BLaER1 (cell line): ENCODE results near the gene DCHS2.

Source experiments
- H3K27ac ChIP-seq: shearing (Covaris generic); formaldehyde crosslinking; 2 replicates; pipeline ENCODE4 v1.8.1; 2022
- H3K27me3 ChIP-seq: shearing (Covaris generic); formaldehyde crosslinking; 2 replicates; pipeline ENCODE4 v1.8.1; 2022
- H3K36me3 ChIP-seq: shearing (Covaris generic); formaldehyde crosslinking; 2 replicates; pipeline ENCODE4 v1.8.1; 2022
- H3K4me1 ChIP-seq: shearing (Covaris generic); formaldehyde crosslinking; 2 replicates; pipeline ENCODE4 v1.8.1; 2022
- H3K4me2 ChIP-seq: shearing (Covaris generic); formaldehyde crosslinking; 2 replicates; pipeline ENCODE4 v1.8.1; 2022
- H3K4me3 ChIP-seq: shearing (Covaris generic); formaldehyde crosslinking; 2 replicates; pipeline ENCODE4 v1.8.1; 2022
- H3K9ac ChIP-seq: shearing (Covaris generic); formaldehyde crosslinking; 2 replicates; pipeline ENCODE4 v1.8.1; 2022
- H3K9me3 ChIP-seq: shearing (Covaris generic); formaldehyde crosslinking; 2 replicates; pipeline ENCODE4 v1.8.1; 2022
- H4K20me1 ChIP-seq: shearing (Covaris generic); formaldehyde crosslinking; 2 replicates; pipeline ENCODE4 v1.8.1; 2022
- Cebpa-rat ChIP-seq: shearing (Covaris generic); IDR thresholded peaks from 2 replicates; pipeline ENCODE4 v1.8.1; 2022

Gene DCHS2

GRCh38 chr4:154490583-154491340 is 837 bp downstream of the DCHS2 start:
- Histone ChIP-seq H3K9me3 (peaks cover 17% of the 10 kb centered on the region), H3K36me3 (peaks cover 23% of the 10 kb centered on the region; the same call in 1 of the 2 replicates), H3K4me1 (peaks cover 61% of the 10 kb centered on the region), H3K9ac (peak overlapping the region; percentile 79), H3K27me3 (no peaks in the 10 kb centered on the region), H3K27ac (peak overlapping the region; percentile 71), H3K4me2 (peak overlapping the region; percentile 81), H4K20me1 (no peaks in the 10 kb centered on the region), H3K4me3 (peak overlapping the region; percentile 76)
- no peak for TF ChIP-seq Cebpa-rat

- H3K9me3 ChIP-seq, result peaks cover 17% of the 10 kb centered on the region
- H3K4me2 ChIP-seq, result peak overlapping the region; percentile 81
- H3K9ac ChIP-seq, result no peak overlapping the region
- peak overlapping the region; percentile 76 for H3K4me3 ChIP-seq
- H3K4me1 ChIP-seq, result peaks cover 67% of the 10 kb centered on the region
- H4K20me1 ChIP-seq, result no peaks in the 10 kb centered on the region
- H3K27me3 ChIP-seq, result no peaks in the 10 kb centered on the region
- TF ChIP-seq Cebpa-rat, result no peak
- no peak overlapping the region for H3K27ac ChIP-seq
- H3K36me3 ChIP-seq, result peaks cover 23% of the 10 kb centered on the region; the same call in 1 of the 2 replicates
Observed at GRCh38 chr4:154490234-154490582, 1.4 kb downstream of the DCHS2 start.

- Histone ChIP-seq H3K9ac (no peak overlapping the region), H3K27me3 (no peaks in the 10 kb centered on the region), H4K20me1 (no peaks in the 10 kb centered on the region), H3K36me3 (peaks cover 23% of the 10 kb centered on the region; the same call in 1 of the 2 replicates), H3K4me1 (peaks cover 72% of the 10 kb centered on the region), H3K9me3 (peaks cover 17% of the 10 kb centered on the region), H3K27ac (no peak overlapping the region), H3K4me3 (peak overlapping the region; percentile 76), H3K4me2 (peak overlapping the region; percentile 81)
- no peak for TF ChIP-seq Cebpa-rat
Observed at GRCh38 chr4:154489558-154490233, 1.9 kb downstream of the DCHS2 start.

GRCh38 chr4:154487145-154487544 is 4.5 kb downstream of the DCHS2 start:
- Histone ChIP-seq H3K36me3 (peaks cover 44% of the 10 kb centered on the region), H3K4me3 (peak overlapping the region; percentile 76; the same call in 1 of the 2 replicates), H3K4me2 (peak overlapping the region; percentile 81), H3K9ac (0 out of 2 replicates have a peak overlapping the region, but pooled peaks have one; percentile 23), H3K27me3 (no peaks in the 10 kb centered on the region), H3K4me1 (peaks cover 80% of the 10 kb centered on the region), H3K9me3 (peaks cover 17% of the 10 kb centered on the region), H4K20me1 (no peaks in the 10 kb centered on the region), H3K27ac (no peak overlapping the region)
- TF ChIP-seq Cebpa-rat, result no peak

GRCh38 chr4:154485127-154485773 is 6.3 kb downstream of the DCHS2 start:
- TF ChIP-seq Cebpa-rat, result no peak
- Histone ChIP-seq H4K20me1 (no peaks in the 10 kb centered on the region), H3K36me3 (peaks cover 57% of the 10 kb centered on the region), H3K9ac (no peak overlapping the region), H3K4me2 (peak overlapping the region; percentile 81), H3K4me1 (peaks cover 69% of the 10 kb centered on the region), H3K9me3 (peaks cover 11% of the 10 kb centered on the region), H3K4me3 (no peak overlapping the region), H3K27me3 (no peaks in the 10 kb centered on the region), H3K27ac (no peak overlapping the region)

- Histone ChIP-seq H4K20me1 (no peaks in the 10 kb centered on the region), H3K4me2 (no peak overlapping the region), H3K4me1 (peaks cover 10% of the 10 kb centered on the region; the same call in 1 of the 2 replicates), H3K4me3 (no peak overlapping the region), H3K27me3 (no peaks in the 10 kb centered on the region), H3K9ac (no peak overlapping the region), H3K9me3 (no peaks in the 10 kb centered on the region), H3K36me3 (peaks cover 59% of the 10 kb centered on the region), H3K27ac (no peak overlapping the region)
- no peak for TF ChIP-seq Cebpa-rat
Observed at GRCh38 chr4:154478547-154478946, 13.1 kb downstream of the DCHS2 start.

GRCh38 chr4:154478128-154478527 is 13.5 kb downstream of the DCHS2 start:
- peaks cover 9% of the 10 kb centered on the region for H3K4me1 ChIP-seq
- H3K27me3 ChIP-seq, result no peaks in the 10 kb centered on the region
- no peak overlapping the region for H3K4me3 ChIP-seq
- no peaks in the 10 kb centered on the region for H3K9me3 ChIP-seq
- no peak overlapping the region for H3K27ac ChIP-seq
- no peak overlapping the region for H3K9ac ChIP-seq
- peaks cover 59% of the 10 kb centered on the region for H3K36me3 ChIP-seq
- H4K20me1 ChIP-seq, result no peaks in the 10 kb centered on the region
- TF ChIP-seq Cebpa-rat, result no peak
- H3K4me2 ChIP-seq, result no peak overlapping the region

- no peaks in the 10 kb centered on the region for H3K27me3 ChIP-seq
- H4K20me1 ChIP-seq, result no peaks in the 10 kb centered on the region
- no peak overlapping the region for H3K4me3 ChIP-seq
- peaks cover 45% of the 10 kb centered on the region for H3K36me3 ChIP-seq
- H3K4me2 ChIP-seq, result no peak overlapping the region
- H3K9ac ChIP-seq, result no peak overlapping the region
- H3K27ac ChIP-seq, result no peak overlapping the region
- TF ChIP-seq Cebpa-rat, result no peak
- H3K4me1 ChIP-seq, result peaks cover 28% of the 10 kb centered on the region
- no peaks in the 10 kb centered on the region for H3K9me3 ChIP-seq
Observed at GRCh38 chr4:154476232-154476631, 15.4 kb downstream of the DCHS2 start.

- H3K9me3 ChIP-seq, result no peaks in the 10 kb centered on the region
- H3K4me2 ChIP-seq, result no peak overlapping the region
- H3K4me1 ChIP-seq, result peaks cover 29% of the 10 kb centered on the region
- TF ChIP-seq Cebpa-rat, result no peak
- H3K36me3 ChIP-seq, result peaks cover 42% of the 10 kb centered on the region
- no peaks in the 10 kb centered on the region for H3K27me3 ChIP-seq
- H3K4me3 ChIP-seq, result no peak overlapping the region
- no peak overlapping the region for H3K9ac ChIP-seq
- H4K20me1 ChIP-seq, result no peaks in the 10 kb centered on the region
- no peak overlapping the region for H3K27ac ChIP-seq
Observed at GRCh38 chr4:154475820-154476219, 15.8 kb downstream of the DCHS2 start.

GRCh38 chr4:154473497-154473896 is 18.1 kb downstream of the DCHS2 start:
- H3K36me3 ChIP-seq, result peaks cover 51% of the 10 kb centered on the region
- H3K27me3 ChIP-seq, result no peaks in the 10 kb centered on the region
- H3K9ac ChIP-seq, result no peak overlapping the region
- no peaks in the 10 kb centered on the region for H3K9me3 ChIP-seq
- no peak for TF ChIP-seq Cebpa-rat
- no peak overlapping the region for H3K27ac ChIP-seq
- H4K20me1 ChIP-seq, result no peaks in the 10 kb centered on the region
- H3K4me2 ChIP-seq, result no peak overlapping the region
- H3K4me1 ChIP-seq, result peaks cover 29% of the 10 kb centered on the region
- no peak overlapping the region for H3K4me3 ChIP-seq
